IMR-90 (cell line): ENCODE results near the gene NT5DC2. TPM values are rescaled to one million over a fixed set of nuclear protein-coding genes. Genes with fewer than 3 reads are reported as not detected.

ENCODE experiments used
- ATAC-seq: fragments of 200-7000 bp; cut with Tn5 transposase; 2 replicates; pipeline ENCODE4 v1.9.1; 2020; ENCODE audit warnings: low read depth, mild to moderate bottlenecking, moderate library complexity
- BruUV-seq: library from RNA; stranded (reverse); fragments of 400-500 nt; replicated peaks from 2 replicates; lab custom pipeline; 2021; lab: Mats Ljungman, UMichigan
- CTCF ChIA-PET: fragments of 300-600 bp; formaldehyde crosslinking; extraction: SDS; loops from one replicate; lab custom pipeline; 2021; ENCODE audit warnings: antibody characterized with exemption; lab: Yijun Ruan, JAX
- POLR2A ChIA-PET: fragments of 300-600 bp; sonication (Branson Sonifier 250); formaldehyde crosslinking; loops from one replicate; lab custom pipeline; 2022; ENCODE audit warnings: antibody characterized with exemption; ENCODE audit not compliant: unreplicated experiment; lab: Charles Lee
- DNase-seq: peaks from one replicate; pipeline ENCODE4 v3.0.0; 2013
- H2AFZ ChIP-seq: replicated peaks from 2 replicates; pipeline ENCODE3; 2013; ENCODE audit warnings: low read length, mild to moderate bottlenecking; ENCODE audit not compliant: poor library complexity
- H2AK5ac ChIP-seq: 2 replicates; pipeline ENCODE4 v1.6.1; 2013; ENCODE audit warnings: low read depth, low read length, inconsistent platforms
- H2AK9ac ChIP-seq: replicated peaks from 2 replicates; pipeline ENCODE3; 2013; ENCODE audit warnings: mild to moderate bottlenecking, low read depth, low read length, moderate library complexity; ENCODE audit not compliant: poor library complexity
- H2BK120ac ChIP-seq: 2 replicates; pipeline ENCODE4 v1.6.1; 2013; ENCODE audit warnings: low read depth, low read length, inconsistent platforms
- H2BK15ac ChIP-seq: 3 replicates; pipeline ENCODE4 v1.6.1; 2013; ENCODE audit warnings: low read depth, low read length, inconsistent platforms
- H2BK20ac ChIP-seq: 2 replicates; pipeline ENCODE4 v1.6.1; 2013; ENCODE audit warnings: low read depth, mild to moderate bottlenecking, inconsistent platforms, low read length, moderate library complexity
- H2BK5ac ChIP-seq: 2 replicates; pipeline ENCODE4 v1.6.1; 2013; ENCODE audit warnings: mild to moderate bottlenecking, low read depth, low read length, inconsistent platforms; ENCODE audit not compliant: poor library complexity, severe bottlenecking
- H3K14ac ChIP-seq: replicated peaks from 2 replicates; pipeline ENCODE4 v1.6.1; 2013; ENCODE audit warnings: low read depth, low read length, inconsistent platforms
- H3K18ac ChIP-seq: 2 replicates; pipeline ENCODE4 v1.6.1; 2013; ENCODE audit warnings: low read depth, low read length, control low read depth
- H3K23ac ChIP-seq: 2 replicates; pipeline ENCODE4 v1.6.1; 2013; ENCODE audit warnings: low read depth, low read length, inconsistent platforms
- H3K27ac ChIP-seq: 2 replicates; pipeline ENCODE4 v1.5.1; 2013; ENCODE audit warnings: mild to moderate bottlenecking, control low read depth, low read length; ENCODE audit not compliant: insufficient read depth
- H3K27me3 ChIP-seq: 2 replicates; pipeline ENCODE4 v1.6.1; 2013; ENCODE audit warnings: low read length; ENCODE audit not compliant: control insufficient read depth, insufficient read depth
- H3K36me3 ChIP-seq: 2 replicates; pipeline ENCODE4 v1.6.1; 2013; ENCODE audit warnings: low read length, mixed read lengths; ENCODE audit not compliant: control insufficient read depth, insufficient read depth
- H3K4ac ChIP-seq: 2 replicates; pipeline ENCODE4 v1.6.1; 2013; ENCODE audit warnings: low read depth, low read length, inconsistent platforms
- H3K4me1 ChIP-seq: 2 replicates; pipeline ENCODE4 v1.6.1; 2013; ENCODE audit warnings: low read length, mixed read lengths; ENCODE audit not compliant: control insufficient read depth, insufficient read depth
- H3K4me2 ChIP-seq: 2 replicates; pipeline ENCODE4 v1.6.1; 2013; ENCODE audit warnings: low read depth, mild to moderate bottlenecking, control low read depth, low read length, moderate library complexity
- H3K4me3 ChIP-seq: 2 replicates; pipeline ENCODE4 v1.5.1; 2013; ENCODE audit warnings: low read depth, mild to moderate bottlenecking, control low read depth, low read length, moderate library complexity; ENCODE audit not compliant: insufficient read depth
- H3K56ac ChIP-seq: 2 replicates; pipeline ENCODE4 v1.6.1; 2013; ENCODE audit warnings: low read length, inconsistent platforms; ENCODE audit not compliant: insufficient read depth; ENCODE audit errors: extremely low read depth
- H3K79me1 ChIP-seq, 2 experiments: 2 replicates each; pipeline ENCODE4 v1.6.1; 2013; ENCODE audit warnings: low read length in 2 of 2, inconsistent platforms in 1 of 2, low read depth in 1 of 2
- H3K9ac ChIP-seq: 2 replicates; pipeline ENCODE4 v1.6.1; 2013; ENCODE audit warnings: low read depth, low read length, control low read depth
- H3K9me1 ChIP-seq: 2 replicates; pipeline ENCODE4 v1.6.1; 2013; ENCODE audit warnings: low read length, inconsistent platforms; ENCODE audit not compliant: insufficient read depth
- H3K9me3 ChIP-seq: 2 replicates; pipeline ENCODE4 v1.6.1; 2013; ENCODE audit warnings: low read length; ENCODE audit not compliant: control insufficient read depth, insufficient read depth
- H4K20me1 ChIP-seq: 2 replicates; pipeline ENCODE4 v1.6.1; 2013; ENCODE audit warnings: low read length, inconsistent platforms; ENCODE audit not compliant: insufficient read depth
- H4K5ac ChIP-seq: 2 replicates; pipeline ENCODE4 v1.6.1; 2013; ENCODE audit warnings: mild to moderate bottlenecking, low read depth, low read length, control low read depth
- H4K8ac ChIP-seq, 2 experiments: 2 replicates each; pipeline ENCODE4 v1.6.1; 2013; ENCODE audit warnings: low read depth in 2 of 2, low read length in 2 of 2, control low read depth in 1 of 2, inconsistent platforms in 1 of 2
- H4K91ac ChIP-seq: 2 replicates; pipeline ENCODE4 v1.6.1; 2013; ENCODE audit warnings: low read depth, low read length, inconsistent platforms; ENCODE audit not compliant: insufficient read depth
- BHLHE40 ChIP-seq: fragments of 150-350 bp; IDR thresholded peaks from 2 replicates; pipeline ENCODE4 v1.6.1; 2016; ENCODE audit warnings: mild to moderate bottlenecking, low read depth, low read length
- CEBPB ChIP-seq: IDR thresholded peaks from 2 replicates; pipeline ENCODE4 v1.6.1; 2012; ENCODE audit warnings: low read depth, low read length, improper control_type of control experiment
- CHD1 ChIP-seq: IDR thresholded peaks from 2 replicates; pipeline ENCODE4 v1.6.1; 2012; ENCODE audit warnings: low read depth, low read length, improper control_type of control experiment
- CTCF ChIP-seq: conservative IDR thresholded peaks from 2 replicates; pipeline ENCODE4 v1.5.1; 2012; ENCODE audit warnings: mild to moderate bottlenecking, low read depth, low read length, improper control_type of control experiment
- ELK1 ChIP-seq: fragments of 150-350 bp; IDR thresholded peaks from 2 replicates; pipeline ENCODE4 v1.6.1; 2016; ENCODE audit warnings: low read depth, mild to moderate bottlenecking, low read length, moderate library complexity, borderline replicate concordance
- FOS ChIP-seq: fragments of 150-350 bp; IDR thresholded peaks from 2 replicates; pipeline ENCODE4 v1.6.1; 2016; ENCODE audit warnings: low read depth, low read length
- MAFK ChIP-seq: IDR thresholded peaks from 2 replicates; pipeline ENCODE4 v1.6.1; 2012; ENCODE audit warnings: low read depth, low read length, improper control_type of control experiment
- MAZ ChIP-seq: IDR thresholded peaks from 2 replicates; pipeline ENCODE4 v1.6.1; 2012; ENCODE audit warnings: low read depth, mild to moderate bottlenecking, low read length, improper control_type of control experiment, moderate library complexity, borderline replicate concordance
- MXI1 ChIP-seq: IDR thresholded peaks from 2 replicates; pipeline ENCODE4 v1.6.1; 2012; ENCODE audit warnings: low read depth, mild to moderate bottlenecking, low read length, moderate library complexity, borderline replicate concordance
- NFE2L2 ChIP-seq: fragments of 150-350 bp; IDR thresholded peaks from 2 replicates; pipeline ENCODE4 v1.6.1; 2016; ENCODE audit warnings: low read depth, mild to moderate bottlenecking, low read length
- POLR2A ChIP-seq: IDR thresholded peaks from 2 replicates; pipeline ENCODE4 v1.6.1; 2012; ENCODE audit warnings: mild to moderate bottlenecking, low read depth, low read length
- RAD21 ChIP-seq: IDR thresholded peaks from 2 replicates; pipeline ENCODE4 v1.6.1; 2012; ENCODE audit warnings: low read length, improper control_type of control experiment
- RCOR1 ChIP-seq: IDR thresholded peaks from 2 replicates; pipeline ENCODE4 v1.6.1; 2012; ENCODE audit warnings: mild to moderate bottlenecking, low read length, improper control_type of control experiment; ENCODE audit not compliant: insufficient replicate concordance
- RFX5 ChIP-seq: IDR thresholded peaks from 2 replicates; pipeline ENCODE4 v1.8.0; 2012; ENCODE audit warnings: low read depth, mild to moderate bottlenecking, low read length, moderate library complexity
- SMC3 ChIP-seq: fragments of 150-350 bp; IDR thresholded peaks from 2 replicates; pipeline ENCODE4 v1.6.1; 2016; ENCODE audit warnings: low read depth, mild to moderate bottlenecking, antibody characterized with exemption, low read length, moderate library complexity
- USF2 ChIP-seq: fragments of 150-350 bp; IDR thresholded peaks from 2 replicates; pipeline ENCODE4 v1.6.1; 2017; ENCODE audit warnings: mild to moderate bottlenecking, antibody characterized with exemption, low read length, low read depth
- WGBS, 2 experiments: methylation state at CpG; one replicate each; pipeline versions ENCODE4 v1.1.5 to v1.1.7; 2013; ENCODE audit warnings: missing lambda C conversion rate in 2 of 2; ENCODE audit not compliant: insufficient read length in 1 of 2; ENCODE audit errors: extremely low coverage in 2 of 2; 5-methylcytosine and 5-hydroxymethylcytosine counted together
- dilution Hi-C: fragments of 300-500 bp; cut with HindIII; formaldehyde crosslinking; loops from one replicate; pipeline ENCODE4 v1.14.3; 2018; ENCODE audit warnings: low sequenced_read_pairs; ENCODE audit not compliant: unreplicated experiment
- in situ Hi-C: fragments of 300-500 bp; cut with MboI; formaldehyde crosslinking; loops from 3 replicates; pipeline ENCODE4 v1.14.3; 2019; ENCODE audit warnings: low sequenced_read_pairs, inconsistent platforms, mixed read lengths
- intact Hi-C: fragments of 100-400 bp; cut with micrococcal nuclease; formaldehyde crosslinking; loops from 2 replicates; pipeline ENCODE4 v1.10.0; 2022
- polyA plus RNA-seq, 3 experiments: library from polyadenylated mRNA; depleted of rRNA; stranded (reverse); fragments of >200 nt; gene quantifications; 2 replicates each; pipeline ENCODE4 v1.2.3, GENCODE V29; 2012; ENCODE audit warnings: low replicate concordance in 1 of 3
- total RNA-seq: library from RNA; depleted of rRNA; stranded (reverse); fragments of >200 nt; gene quantifications from 2 replicates; pipeline ENCODE4 v1.2.3, GENCODE V29; 2012

The NT5DC2 gene
- total and polyA plus RNA-seq, 2 of the 4 experiments (the other 2 are of a cell fraction): 161 to 200 TPM

GRCh38 chr3:52507359-52507758 lies 26.3 kb downstream of the NT5DC2 start:
- Histone ChIP-seq H2BK15ac (no peak overlapping the region), H4K8ac (no peak overlapping the region), H3K4me1 (peaks cover 3% of the 10 kb centered on the region; the same call in 1 of the 2 replicates), H3K79me1 (no peaks in the 10 kb centered on the region), H3K9ac (no peak overlapping the region), H3K23ac (no peak overlapping the region), H3K56ac (no peak overlapping the region), H3K14ac (no peak overlapping the region), H4K91ac (no peak overlapping the region), H3K27ac (no peak overlapping the region), H3K9me1 (peaks cover 7% of the 10 kb centered on the region; the same call in 1 of the 2 replicates), H2AK9ac (peak overlapping the region; percentile 91), H3K4me3 (no peak overlapping the region), H3K9me3 (no peaks in the 10 kb centered on the region), H3K36me3 (no peaks in the 10 kb centered on the region), H2AFZ (peak overlapping the region; percentile 51), H3K18ac (no peak overlapping the region), H4K20me1 (no peaks in the 10 kb centered on the region; the same call in none of the 2 replicates), H2BK5ac (no peak overlapping the region), H2AK5ac (peak overlapping the region; percentile 39), H2BK120ac (no peak overlapping the region), H2BK20ac (no peak overlapping the region), H3K27me3 (peaks cover 28% of the 10 kb centered on the region), H3K4me2 (no peak overlapping the region), H4K5ac (no peak overlapping the region), H3K4ac (no peak overlapping the region)
- DNase-seq (peak; percentile 61), ATAC-seq (peak; percentile 89)
- 78% methylated on average over 1 of the region's 5 CpGs; no CpG with 5 or more reads in 1 of the 2 experiments for WGBS, 2 experiments
- POLR2A ChIA-PET: no interaction called here
- CTCF ChIA-PET: no interaction called here
- dilution Hi-C loops: no loop called here
- in situ Hi-C loops: no loop called here
- no peak for TF ChIP-seq CEBPB
- no peak for TF ChIP-seq ELK1
- no peak for TF ChIP-seq RAD21
- peak; percentile 79 for TF ChIP-seq BHLHE40
- no peak for TF ChIP-seq CHD1
- TF ChIP-seq NFE2L2: no peak
- peak; percentile 76 for TF ChIP-seq USF2
- TF ChIP-seq POLR2A: no peak
- TF ChIP-seq MAZ: peak; percentile 56; the same call in 1 of the 2 replicates
- no peak for TF ChIP-seq FOS
- TF ChIP-seq MXI1: 0 out of 2 replicates have a peak, but pooled peaks have one; percentile 24
- no peak for TF ChIP-seq SMC3
- no peak for TF ChIP-seq CTCF
- TF ChIP-seq MAFK: no peak
- no peak for TF ChIP-seq RCOR1
- TF ChIP-seq RFX5: no peak
- intact Hi-C loops: no loop called here
- no TSS peak for BruUV-seq
